Stimulated activated naive CD8-positive, alpha-beta T cell treated with anti-CD3 and anti-CD28 coated beads, Interleukin-15, amount 100 ng/mL, for 72 hours (primary cell): Measurements from ENCODE around the gene MED10.
"Not testable (repeated sequence)": the region's sequence is repeated elsewhere in the genome, so short reads cannot be mapped to it uniquely, and the experiment has no call there.

Experiments used
- ATAC-seq: fragments of 150-1000 bp; cut with Tn5 transposase; 2 replicates; pipeline ENCODE4 v1.10.0; 2021; ENCODE audit warnings: mild to moderate bottlenecking, moderate library complexity
- DNase-seq, 2 donors: peaks; one replicate each; pipeline ENCODE4 v3.0.0; 2021 to 2022
- H3K27ac Mint-ChIP-seq, 2 donors: one replicate each; pipeline ENCODE4 v1.8.0; 2022; ENCODE audit warnings: mild to moderate bottlenecking in 2 of 2, mixed read lengths in 2 of 2, moderate library complexity in 2 of 2
- H3K27me3 Mint-ChIP-seq: one replicate; pipeline ENCODE4 v1.8.0; 2022; ENCODE audit warnings: mixed read lengths
- H3K4me1 Mint-ChIP-seq: one replicate; pipeline ENCODE4 v1.8.0; 2022; ENCODE audit warnings: mild to moderate bottlenecking, mixed read lengths
- H3K4me3 Mint-ChIP-seq, 2 donors: one replicate each; pipeline ENCODE4 v1.8.0; 2022; ENCODE audit warnings: mild to moderate bottlenecking in 2 of 2, mixed read lengths in 2 of 2, moderate library complexity in 1 of 2
- H3K9me3 Mint-ChIP-seq, 2 donors: one replicate each; pipeline ENCODE4 v1.8.0; 2022; ENCODE audit warnings: mixed read lengths in 2 of 2

The MED10 gene

DNA sequence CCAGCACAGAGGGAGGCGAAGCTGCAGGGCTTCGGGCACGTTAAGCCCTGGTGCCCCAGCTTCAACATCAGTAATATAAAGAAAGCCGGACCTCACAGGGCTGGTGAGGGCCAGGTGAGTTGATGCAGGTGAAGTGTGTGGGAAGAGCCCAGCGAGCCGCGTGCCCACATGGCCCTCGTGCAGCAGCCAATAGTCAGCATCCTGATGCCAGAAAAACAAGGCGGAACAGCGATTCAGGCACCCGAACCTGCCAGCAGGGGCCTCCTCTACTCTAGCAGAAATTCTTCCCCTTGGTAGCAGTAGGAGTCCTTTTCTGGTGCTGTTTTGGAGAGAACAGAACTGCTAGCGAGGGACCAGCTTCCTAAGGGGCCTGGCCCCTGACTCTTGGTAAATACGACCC is 7.8 kb downstream of the MED10 start:
- no peak for ATAC-seq
- H3K27me3 Mint-ChIP-seq = no peaks in the 10 kb centered on the region
- H3K4me3 Mint-ChIP-seq = no peak overlapping the region
- peak overlapping the region in 1 of 2 donors; percentile 35 for H3K27ac Mint-ChIP-seq
- no peak for DNase-seq
- no peaks in the 10 kb centered on the region for H3K9me3 Mint-ChIP-seq
- peaks cover 18% of the 10 kb centered on the region for H3K4me1 Mint-ChIP-seq

DNA sequence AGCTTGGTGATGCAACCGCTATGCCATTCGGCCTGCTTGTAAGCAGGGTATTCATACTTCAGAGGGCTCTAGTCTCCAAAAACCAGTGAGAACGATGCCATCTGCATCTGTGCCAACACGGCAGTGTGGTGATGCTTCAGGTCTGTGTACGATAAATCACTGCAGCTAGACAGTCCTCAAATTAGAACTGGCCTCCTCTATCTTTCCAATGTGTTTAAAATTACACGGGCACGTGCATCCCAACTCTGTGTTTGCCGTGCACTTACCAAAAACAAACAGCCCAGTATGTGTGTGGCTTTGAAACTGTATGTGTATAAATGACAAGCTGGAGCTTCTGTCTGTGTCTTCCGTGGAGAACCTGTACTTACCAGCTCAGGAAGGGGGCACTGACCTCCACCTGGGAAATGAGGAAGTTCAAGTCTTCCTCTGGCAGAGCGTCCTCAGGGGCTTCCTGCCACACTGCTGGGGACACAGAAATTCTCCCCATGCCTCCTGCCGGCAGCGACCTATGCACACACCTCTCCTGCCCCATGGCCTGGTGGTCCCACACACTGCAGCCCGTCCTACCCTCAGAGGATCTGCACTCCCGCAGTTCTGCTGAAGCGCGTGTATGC is 12.3 kb downstream of the MED10 start:
- peak overlapping the region in 1 of 2 donors; percentile 25 for H3K27ac Mint-ChIP-seq
- DNase-seq (no peak), ATAC-seq (peak; percentile 29)
- H3K4me1 Mint-ChIP-seq = no peaks in the 10 kb centered on the region
- H3K9me3 Mint-ChIP-seq = no peaks in the 10 kb centered on the region
- H3K4me3 Mint-ChIP-seq = no peak overlapping the region
- no peaks in the 10 kb centered on the region for H3K27me3 Mint-ChIP-seq

DNA sequence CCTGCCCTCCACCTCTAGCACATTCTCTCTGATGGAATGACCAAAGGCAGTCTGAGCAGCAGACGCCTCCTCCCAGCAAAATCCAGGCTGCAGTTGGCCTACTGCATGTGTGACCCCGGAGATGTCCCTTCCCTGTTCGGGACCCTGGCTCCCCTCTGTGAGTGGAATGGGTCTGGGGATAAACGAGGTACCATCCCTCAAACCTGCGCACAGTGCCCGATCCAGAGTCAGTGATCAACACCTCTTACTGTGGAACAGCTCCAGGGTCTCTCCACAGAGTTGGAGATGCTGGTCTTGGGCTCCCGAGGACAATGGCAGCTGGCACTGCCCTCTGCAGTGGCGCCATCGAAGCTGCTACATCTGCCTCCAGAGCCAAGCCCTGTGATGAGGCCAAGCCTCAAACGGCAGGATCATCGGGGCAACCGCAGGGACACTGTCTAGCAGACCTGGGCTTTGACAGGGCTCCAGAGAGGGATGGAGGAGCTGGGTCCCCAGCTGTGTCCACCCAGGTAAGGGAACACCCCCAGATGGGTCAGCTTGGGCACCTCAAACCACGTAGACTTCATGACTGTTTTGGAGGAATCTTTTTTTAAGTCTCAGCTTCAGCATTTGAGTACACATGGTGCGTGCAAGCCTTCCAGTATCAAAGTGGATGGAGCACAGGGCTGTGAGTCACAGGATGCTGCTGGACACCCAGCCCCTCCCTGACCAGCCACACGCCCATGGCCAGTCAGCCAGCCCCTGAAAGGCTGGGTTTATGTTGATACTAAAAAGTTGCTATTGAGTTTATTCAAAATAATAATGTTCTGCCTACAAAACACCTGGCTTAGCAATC is 13.0 kb downstream of the MED10 start:
- ATAC-seq = peak; percentile 19
- no peak for DNase-seq
- no peaks in the 10 kb centered on the region for H3K9me3 Mint-ChIP-seq

DNA sequence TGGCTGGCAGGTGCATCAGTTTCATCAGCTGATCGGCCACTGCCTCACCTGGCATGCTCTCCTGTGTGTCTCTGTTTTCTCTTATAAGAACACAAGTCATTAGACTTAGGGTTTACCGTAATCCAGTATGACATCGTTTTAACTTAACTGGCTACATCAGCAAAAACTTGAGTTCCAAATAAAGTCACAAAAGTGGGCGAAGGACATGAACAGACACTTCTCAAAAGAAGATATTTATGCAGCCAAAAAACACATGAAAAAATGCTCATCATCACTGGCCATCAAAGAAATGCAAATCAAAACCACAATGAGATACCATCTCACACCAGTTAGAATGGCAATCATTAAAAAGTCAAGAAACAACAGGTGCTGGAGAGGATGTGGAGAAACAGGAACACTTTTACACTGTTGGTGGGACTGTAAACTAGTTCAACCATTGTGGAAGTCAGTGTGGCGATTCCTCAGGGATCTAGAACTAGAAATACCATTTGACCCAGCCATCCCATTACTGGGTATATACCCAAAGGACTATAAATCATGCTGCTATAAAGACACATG is 14.8 kb downstream of the MED10 start:
- not testable (repeated sequence) for H3K27ac Mint-ChIP-seq, H3K4me3 Mint-ChIP-seq, ATAC-seq, H3K9me3 Mint-ChIP-seq, H3K27me3 Mint-ChIP-seq, DNase-seq
- H3K4me1 Mint-ChIP-seq = peaks cover 13% of the 10 kb centered on the region

More for the DNA sequence above, 13.0 kb downstream of the MED10 start:
- no peak overlapping the region for H3K4me3 Mint-ChIP-seq
- H3K27me3 Mint-ChIP-seq = no peaks in the 10 kb centered on the region
- H3K4me1 Mint-ChIP-seq = peaks cover 4% of the 10 kb centered on the region
- H3K27ac Mint-ChIP-seq = no peak overlapping the region

- no peaks in the 10 kb centered on the region for H3K9me3 Mint-ChIP-seq
- peak overlapping the region in 1 of 2 donors; percentile 61 for H3K27ac Mint-ChIP-seq
- DNase-seq (no peak), ATAC-seq (no peak)
- H3K27me3 Mint-ChIP-seq = no peaks in the 10 kb centered on the region
- no peak overlapping the region for H3K4me3 Mint-ChIP-seq
- H3K4me1 Mint-ChIP-seq = peaks cover 13% of the 10 kb centered on the region
Observed at GRCh38 chr5:6362846-6363245, 15.5 kb downstream of the MED10 start.

DNA sequence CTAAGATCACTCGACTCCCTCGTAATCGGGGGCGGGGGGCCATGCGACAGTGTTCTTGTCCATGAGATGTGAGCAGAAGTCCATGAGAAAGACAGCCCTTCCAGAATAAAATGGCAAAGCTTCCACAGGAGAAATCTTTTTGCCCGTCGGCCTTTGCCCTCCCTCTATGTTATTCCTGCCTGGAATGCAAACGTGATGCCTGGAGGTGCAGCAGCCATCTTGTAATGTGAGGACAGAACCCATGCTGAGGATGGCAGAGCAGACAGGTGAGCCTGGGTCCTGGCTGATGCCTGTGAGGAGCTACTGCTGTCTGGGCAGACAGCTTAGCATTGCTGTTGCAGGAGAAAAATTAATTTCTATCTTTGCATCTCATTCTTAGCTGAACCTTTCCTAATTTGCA is 17.2 kb downstream of the MED10 start:
- Mint-ChIP-seq H3K27me3 (no peaks in the 10 kb centered on the region), H3K4me3 (no peak overlapping the region), H3K27ac (peak overlapping the region; percentile 57 to 85), H3K9me3 (no peaks in the 10 kb centered on the region), H3K4me1 (peaks cover 13% of the 10 kb centered on the region)
- ATAC-seq (no peak), DNase-seq (no peak)

- DNase-seq (no peak), ATAC-seq (peak; percentile 24)
- Mint-ChIP-seq H3K4me1 (peaks cover 13% of the 10 kb centered on the region), H3K4me3 (peak overlapping the region in 1 of 2 donors; percentile 10), H3K27ac (peak overlapping the region; percentile 93 to 96), H3K9me3 (no peaks in the 10 kb centered on the region), H3K27me3 (no peaks in the 10 kb centered on the region)
Observed at GRCh38 chr5:6360323-6361072, 17.8 kb downstream of the MED10 start.

- Mint-ChIP-seq H3K27ac (peak overlapping the region; percentile 93 to 96), H3K4me1 (peaks cover 13% of the 10 kb centered on the region), H3K4me3 (peak overlapping the region; percentile 41 to 53), H3K27me3 (no peaks in the 10 kb centered on the region), H3K9me3 (no peaks in the 10 kb centered on the region)
- ATAC-seq (peak; percentile 80), DNase-seq (peak in 1 of 2 donors; percentile 20)
Observed at GRCh38 chr5:6359555-6360322, 18.6 kb downstream of the MED10 start.

DNA sequence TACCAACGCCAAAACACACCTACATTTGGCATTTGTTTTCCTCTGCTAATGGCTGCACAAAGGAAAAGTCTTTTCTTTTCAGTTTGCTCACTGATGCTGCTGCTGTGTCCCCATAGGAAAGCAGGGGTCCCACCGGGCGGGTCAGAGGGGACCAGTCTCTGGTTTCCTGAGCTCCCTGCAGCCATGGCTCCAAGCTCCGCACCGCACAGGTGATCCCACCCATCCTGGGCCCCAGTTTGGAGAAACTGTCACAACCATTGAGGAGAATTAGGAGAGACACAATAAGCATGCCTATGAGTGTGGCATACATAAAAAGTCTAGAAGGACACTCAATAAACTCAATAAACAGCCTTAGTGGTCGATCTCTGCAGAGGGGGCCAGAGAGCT is 19.9 kb downstream of the MED10 start:
- H3K9me3 Mint-ChIP-seq = no peaks in the 10 kb centered on the region
- H3K27ac Mint-ChIP-seq = no peak overlapping the region
- H3K4me3 Mint-ChIP-seq = no peak overlapping the region
- H3K27me3 Mint-ChIP-seq = no peaks in the 10 kb centered on the region
- ATAC-seq = no peak
- DNase-seq = no peak
- H3K4me1 Mint-ChIP-seq = peaks cover 13% of the 10 kb centered on the region

DNA sequence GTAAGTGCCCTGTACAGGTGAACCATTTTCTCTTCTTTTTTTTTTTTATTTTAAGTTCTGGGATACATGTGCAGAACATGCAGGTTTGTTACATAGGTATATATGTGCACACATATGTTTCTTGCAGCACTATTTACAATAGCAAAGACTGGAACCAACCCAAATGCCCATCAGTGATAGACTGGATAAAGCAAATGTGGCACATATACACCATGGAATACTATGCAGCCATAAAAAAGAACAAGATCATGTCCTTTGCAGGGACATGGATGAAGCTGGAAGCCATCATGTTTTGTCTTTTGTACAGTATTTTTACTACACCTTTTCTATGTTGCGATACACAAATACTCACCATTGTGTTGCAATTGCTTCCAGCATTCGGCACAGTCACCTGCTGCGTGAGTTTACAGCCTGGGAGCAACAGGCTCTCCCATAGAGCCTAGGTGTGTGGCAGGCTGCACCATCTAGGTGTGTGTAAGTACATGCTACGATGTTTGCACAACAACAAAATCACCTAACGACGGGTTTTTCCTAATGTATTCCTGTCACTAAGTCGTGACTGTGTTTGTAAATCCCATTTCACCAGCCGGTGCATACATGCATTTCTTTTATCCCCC is 20.4 kb downstream of the MED10 start:
- H3K4me3 Mint-ChIP-seq, H3K9me3 Mint-ChIP-seq: not testable (repeated sequence)
- peaks cover 13% of the 10 kb centered on the region for H3K4me1 Mint-ChIP-seq

DNA sequence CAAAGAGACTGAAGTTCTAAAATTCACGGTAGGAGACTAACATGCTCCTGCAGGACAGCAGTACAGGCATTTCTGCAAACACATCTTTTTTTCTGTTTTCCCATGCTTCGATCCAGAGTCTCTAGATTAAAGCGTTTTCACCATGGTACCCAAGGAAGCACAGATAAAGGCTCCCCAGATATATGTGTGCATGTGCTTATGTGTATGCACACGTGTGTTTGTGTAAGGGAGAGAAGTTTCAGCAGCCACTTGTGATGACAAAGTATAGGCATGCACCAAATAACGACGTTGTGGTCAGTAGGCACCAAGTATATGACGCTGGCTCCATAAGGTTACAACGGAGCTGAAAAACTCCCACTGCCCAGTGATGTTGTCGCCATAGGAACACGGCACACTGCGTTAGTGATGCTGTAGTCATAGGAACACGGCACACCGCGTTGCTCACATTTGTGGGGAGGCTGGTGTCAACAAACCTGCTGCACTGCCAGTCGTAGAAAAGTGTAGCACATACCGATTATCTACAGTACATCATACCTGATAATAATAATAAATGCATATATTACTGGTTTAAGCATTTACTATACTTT is 21.7 kb downstream of the MED10 start:
- no peak for DNase-seq
- ATAC-seq = no peak
- no peak overlapping the region for H3K4me3 Mint-ChIP-seq
- H3K4me1 Mint-ChIP-seq = peaks cover 22% of the 10 kb centered on the region
- H3K9me3 Mint-ChIP-seq = no peaks in the 10 kb centered on the region
- no peak overlapping the region for H3K27ac Mint-ChIP-seq
- no peaks in the 10 kb centered on the region for H3K27me3 Mint-ChIP-seq

More for the DNA sequence above, 20.4 kb downstream of the MED10 start:
- DNase-seq, ATAC-seq, H3K27me3 Mint-ChIP-seq, H3K27ac Mint-ChIP-seq: not testable (repeated sequence)

DNA sequence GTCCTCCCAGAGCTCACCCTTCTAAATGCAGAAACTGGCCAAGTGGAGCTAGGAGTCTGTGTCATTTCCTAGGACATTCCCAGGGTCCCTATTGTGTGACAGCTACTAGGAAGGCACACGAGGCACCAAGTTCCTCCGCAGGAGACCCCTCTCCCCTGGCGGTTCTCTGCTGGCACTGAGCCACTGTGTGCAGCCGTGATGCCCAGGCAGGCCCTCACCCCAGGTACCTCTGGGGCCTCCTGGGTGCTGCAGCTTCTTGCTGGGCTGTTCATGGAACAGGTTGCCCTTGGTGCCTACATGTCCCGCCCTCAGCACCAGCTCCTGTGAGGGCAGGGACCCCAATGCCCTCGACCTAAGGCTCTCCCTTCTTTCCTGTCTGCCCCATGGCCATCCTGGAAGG is 23.1 kb downstream of the MED10 start:
- H3K27ac Mint-ChIP-seq = no peak overlapping the region
- no peak for ATAC-seq
- H3K9me3 Mint-ChIP-seq = no peaks in the 10 kb centered on the region
- DNase-seq = no peak
- no peak overlapping the region for H3K4me3 Mint-ChIP-seq
- H3K27me3 Mint-ChIP-seq = no peaks in the 10 kb centered on the region
- H3K4me1 Mint-ChIP-seq = peaks cover 23% of the 10 kb centered on the region

DNA sequence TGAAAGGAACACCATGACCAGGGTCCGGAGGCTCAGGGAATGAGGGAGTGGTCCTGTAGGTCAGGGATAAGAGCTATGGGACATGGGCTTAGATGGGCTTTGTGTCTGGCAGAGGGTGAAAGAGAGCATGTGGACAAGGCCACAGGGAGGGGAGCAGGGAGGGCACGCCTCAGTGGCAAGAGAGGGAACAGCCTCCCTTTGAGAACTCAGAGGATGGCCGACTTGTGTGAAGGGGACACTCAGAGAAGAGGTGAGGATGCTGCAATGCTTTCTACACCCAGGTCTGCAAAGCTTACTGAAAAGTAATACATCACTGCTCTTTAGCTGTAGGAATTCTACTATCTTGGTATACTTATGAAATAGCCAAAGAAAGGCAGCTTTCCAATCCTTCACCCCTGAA is 23.5 kb downstream of the MED10 start:
- no peaks in the 10 kb centered on the region for H3K27me3 Mint-ChIP-seq
- H3K4me1 Mint-ChIP-seq = peaks cover 18% of the 10 kb centered on the region
- DNase-seq (no peak), ATAC-seq (no peak)
- H3K9me3 Mint-ChIP-seq = no peaks in the 10 kb centered on the region
- no peak overlapping the region for H3K4me3 Mint-ChIP-seq
- peak overlapping the region; percentile 59 to 84 for H3K27ac Mint-ChIP-seq

- H3K27ac Mint-ChIP-seq = no peak overlapping the region
- H3K4me1 Mint-ChIP-seq = peaks cover 14% of the 10 kb centered on the region
- H3K9me3 Mint-ChIP-seq = no peaks in the 10 kb centered on the region
- no peak for DNase-seq
- no peak overlapping the region for H3K4me3 Mint-ChIP-seq
- ATAC-seq = no peak
- H3K27me3 Mint-ChIP-seq = no peaks in the 10 kb centered on the region
Observed at GRCh38 chr5:6353602-6354302, 24.6 kb downstream of the MED10 start.
